Measurements from ENCODE around the gene MAPT. TPM values are rescaled to one million over a fixed set of nuclear protein-coding genes. Genes with fewer than 3 reads are reported as not detected.

Gene MAPT
- polyA plus RNA-seq, 3 donors, result 0.04 TPM; not detected in 2

- DNase-seq, result no peak
- Histone ChIP-seq H3K4me2 (replicated peaks; ENCODE audit: extremely low read depth, low read length, poor library complexity, severe bottlenecking) (no peak overlapping the region), H3K79me2 (ENCODE audit: insufficient read depth, low read length) (no peaks in the 10 kb centered on the region), H3K27ac (ENCODE audit: low read depth in 1 of 2, low read length in 2 of 2) (no peak overlapping the region), H3K9me3 (replicated peaks in 1 of 2; ENCODE audit: control insufficient read depth in 1 of 2, insufficient read depth in 1 of 2, low read length in 2 of 2) (no peaks in the 10 kb centered on the region), H3K4me3 (replicated peaks in 1 of 3; ENCODE audit: low read depth in 2 of 3, low read length in 3 of 3) (no peak overlapping the region), H4K20me1 (ENCODE audit: insufficient read depth, low read length) (no peaks in the 10 kb centered on the region), H3K9ac (ENCODE audit: insufficient read depth, low read length, poor library complexity, severe bottlenecking) (no peak overlapping the region), H3K27me3 (ENCODE audit: control insufficient read depth in 2 of 2, insufficient read depth in 2 of 2, low read length in 2 of 2) (peaks cover 0 to 22% of the 10 kb centered on the region in 2 donors), H3K4me1 (ENCODE audit: control insufficient read depth in 1 of 2, insufficient read depth in 2 of 2, low read length in 2 of 2) (peaks cover 4 to 6% of the 10 kb centered on the region in 2 donors), H2AFZ (ENCODE audit: insufficient read depth, low read depth, low read length, poor library complexity, severe bottlenecking) (no peak overlapping the region), H3K36me3 (replicated peaks in 1 of 2; ENCODE audit: control insufficient read depth in 1 of 2, insufficient read depth in 2 of 2, low read length in 2 of 2) (no peaks in the 10 kb centered on the region)
- Mint-ChIP-seq H3K9me3 (peaks cover 0 to 2% (median 0%) of the 10 kb centered on the region in 7 donors), H3K27me3 (ENCODE audit: low read depth in 3 of 3) (peaks cover 31 to 37% (median 36%) of the 10 kb centered on the region in 3 donors), H3K4me3 (peak overlapping the region in 1 of 2 donors; percentile 70), H3K4me1 (peaks cover 6% of the 10 kb centered on the region), H3K27ac (no peak overlapping the region), H3K36me3 (no peaks in the 10 kb centered on the region)
- TF ChIP-seq, protein P1, sequence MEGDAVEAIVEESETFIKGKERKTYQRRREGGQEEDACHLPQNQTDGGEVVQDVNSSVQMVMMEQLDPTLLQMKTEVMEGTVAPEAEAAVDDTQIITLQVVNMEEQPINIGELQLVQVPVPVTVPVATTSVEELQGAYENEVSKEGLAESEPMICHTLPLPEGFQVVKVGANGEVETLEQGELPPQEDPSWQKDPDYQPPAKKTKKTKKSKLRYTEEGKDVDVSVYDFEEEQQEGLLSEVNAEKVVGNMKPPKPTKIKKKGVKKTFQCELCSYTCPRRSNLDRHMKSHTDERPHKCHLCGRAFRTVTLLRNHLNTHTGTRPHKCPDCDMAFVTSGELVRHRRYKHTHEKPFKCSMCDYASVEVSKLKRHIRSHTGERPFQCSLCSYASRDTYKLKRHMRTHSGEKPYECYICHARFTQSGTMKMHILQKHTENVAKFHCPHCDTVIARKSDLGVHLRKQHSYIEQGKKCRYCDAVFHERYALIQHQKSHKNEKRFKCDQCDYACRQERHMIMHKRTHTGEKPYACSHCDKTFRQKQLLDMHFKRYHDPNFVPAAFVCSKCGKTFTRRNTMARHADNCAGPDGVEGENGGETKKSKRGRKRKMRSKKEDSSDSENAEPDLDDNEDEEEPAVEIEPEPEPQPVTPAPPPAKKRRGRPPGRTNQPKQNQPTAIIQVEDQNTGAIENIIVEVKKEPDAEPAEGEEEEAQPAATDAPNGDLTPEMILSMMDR (IDR thresholded peaks at IDR 0.05), result no peak
- intact Hi-C loops (cut with micrococcal nuclease), result no loop called here
- 86% methylated on average over 5 of the region's 9 CpGs for WGBS (ENCODE audit: insufficient coverage)
These were observed 55.5 kb downstream of the MAPT start for GRCh38 chr17:45949755-45950320.

DNA sequence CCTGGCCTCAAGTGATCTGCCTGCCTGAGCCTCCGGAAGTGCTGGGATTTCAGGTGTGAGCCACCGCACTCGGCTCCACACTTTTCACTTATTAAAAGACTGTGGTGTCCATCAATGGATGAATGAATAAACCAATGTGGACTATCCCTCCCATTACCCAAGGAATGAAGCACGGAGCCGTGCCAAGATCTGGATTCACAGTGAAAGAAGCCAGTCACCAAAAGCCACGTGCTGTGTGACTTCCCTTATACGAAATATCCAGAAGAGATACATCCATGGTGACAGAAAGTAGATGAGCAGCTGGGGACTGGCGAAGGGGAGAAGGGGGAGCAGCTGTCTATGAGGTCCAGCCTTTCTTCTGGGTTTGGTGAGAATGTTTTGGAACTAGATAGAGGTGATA lies 56.5 kb downstream of the MAPT start:
- Mint-ChIP-seq H3K36me3 (no peaks in the 10 kb centered on the region), H3K27ac (no peak overlapping the region), H3K4me3 (peak overlapping the region in 1 of 2 donors; percentile 33), H3K4me1 (peaks cover 6% of the 10 kb centered on the region), H3K27me3 (ENCODE audit: low read depth in 3 of 3) (peaks cover 29 to 37% (median 37%) of the 10 kb centered on the region in 3 donors), H3K9me3 (peaks cover 0 to 2% (median 0%) of the 10 kb centered on the region in 7 donors)
- Histone ChIP-seq H3K9ac (ENCODE audit: insufficient read depth, low read length, poor library complexity, severe bottlenecking) (no peak overlapping the region), H3K27me3 (ENCODE audit: control insufficient read depth in 2 of 2, insufficient read depth in 2 of 2, low read length in 2 of 2) (peaks cover 0 to 22% of the 10 kb centered on the region in 2 donors), H4K20me1 (ENCODE audit: insufficient read depth, low read length) (no peaks in the 10 kb centered on the region), H3K4me2 (replicated peaks; ENCODE audit: extremely low read depth, low read length, poor library complexity, severe bottlenecking) (no peak overlapping the region), H3K36me3 (replicated peaks in 1 of 2; ENCODE audit: control insufficient read depth in 1 of 2, insufficient read depth in 2 of 2, low read length in 2 of 2) (no peaks in the 10 kb centered on the region), H3K9me3 (replicated peaks in 1 of 2; ENCODE audit: control insufficient read depth in 1 of 2, insufficient read depth in 1 of 2, low read length in 2 of 2) (no peaks in the 10 kb centered on the region), H3K4me1 (ENCODE audit: control insufficient read depth in 1 of 2, insufficient read depth in 2 of 2, low read length in 2 of 2) (peaks cover 4 to 6% of the 10 kb centered on the region in 2 donors), H3K79me2 (ENCODE audit: insufficient read depth, low read length) (no peaks in the 10 kb centered on the region), H3K4me3 (replicated peaks in 1 of 3; ENCODE audit: low read depth in 2 of 3, low read length in 3 of 3) (no peak overlapping the region), H2AFZ (ENCODE audit: insufficient read depth, low read depth, low read length, poor library complexity, severe bottlenecking) (no peak overlapping the region), H3K27ac (ENCODE audit: low read depth in 1 of 2, low read length in 2 of 2) (no peak overlapping the region)
- intact Hi-C loops (cut with micrococcal nuclease), result no loop called here
- WGBS (ENCODE audit: insufficient coverage), result no CpG with 5 or more reads among the region's 8 CpGs
- no peak for DNase-seq
- TF ChIP-seq, protein P1 (IDR thresholded peaks at IDR 0.05), result no peak
